Transverse colon (tissue), 4 donors: ENCODE data around the gene RAB43.

Source experiments
- CTCF ChIP-seq, 5 experiments: fragments of 200-600 bp in 3 of 5; fragments of 450-650 bp in 2 of 5; sonication (generic) in 3 of 5; IDR thresholded peaks; 1 replicate in 2 of 5; 2 replicates in 3 of 5; pipeline ENCODE4 v1.5.1; 2016 to 2017; ENCODE audit warnings: antibody characterized with exemption in 5 of 5, inconsistent platforms in 3 of 5, mild to moderate bottlenecking in 2 of 5, moderate library complexity in 1 of 5
- EP300 ChIP-seq: sonication (generic); formaldehyde crosslinking; IDR thresholded peaks from one replicate; pipeline ENCODE4 v1.6.1; 2017; ENCODE audit warnings: antibody characterized with exemption, low read depth
- POLR2A ChIP-seq: fragments of 450-650 bp; IDR thresholded peaks from one replicate; pipeline ENCODE4 v1.6.1; 2016; ENCODE audit warnings: antibody characterized with exemption, mild to moderate bottlenecking, moderate library complexity
- POLR2AphosphoS5 ChIP-seq, 3 donors: sonication (generic); formaldehyde crosslinking; IDR thresholded peaks; one replicate each; pipeline ENCODE4 v1.6.1; 2016; ENCODE audit warnings: antibody characterized with exemption in 3 of 3

GRCh38 chr3:129123314-129124060, 1.9 kb upstream of the RAB43 start:
- no peak for TF ChIP-seq CTCF (IDR thresholded peaks at IDR 0.05)
- TF ChIP-seq POLR2A: no peak
- no peak for TF ChIP-seq POLR2AphosphoS5 (IDR thresholded peaks at IDR 0.05)
- no peak for TF ChIP-seq EP300
